Measurements from ENCODE around the gene ALG12.

DNA sequence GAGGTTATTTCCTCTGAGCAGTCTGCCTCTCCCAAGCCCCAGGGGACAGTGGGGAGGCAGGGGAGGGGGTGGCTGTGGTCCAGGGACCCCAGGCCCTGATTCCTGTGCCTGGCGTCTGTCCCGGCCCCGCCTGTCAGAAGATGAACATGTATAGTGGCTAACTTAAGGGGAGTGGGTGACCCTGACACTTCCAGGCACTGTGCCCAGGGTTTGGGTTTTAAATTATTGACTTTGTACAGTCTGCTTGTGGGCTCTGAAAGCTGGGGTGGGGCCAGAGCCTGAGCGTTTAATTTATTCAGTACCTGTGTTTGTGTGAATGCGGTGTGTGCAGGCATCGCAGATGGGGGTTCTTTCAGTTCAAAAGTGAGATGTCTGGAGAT lies 45.4 kb upstream of the ALG12 start:
- TF ChIP-seq, protein P1, sequence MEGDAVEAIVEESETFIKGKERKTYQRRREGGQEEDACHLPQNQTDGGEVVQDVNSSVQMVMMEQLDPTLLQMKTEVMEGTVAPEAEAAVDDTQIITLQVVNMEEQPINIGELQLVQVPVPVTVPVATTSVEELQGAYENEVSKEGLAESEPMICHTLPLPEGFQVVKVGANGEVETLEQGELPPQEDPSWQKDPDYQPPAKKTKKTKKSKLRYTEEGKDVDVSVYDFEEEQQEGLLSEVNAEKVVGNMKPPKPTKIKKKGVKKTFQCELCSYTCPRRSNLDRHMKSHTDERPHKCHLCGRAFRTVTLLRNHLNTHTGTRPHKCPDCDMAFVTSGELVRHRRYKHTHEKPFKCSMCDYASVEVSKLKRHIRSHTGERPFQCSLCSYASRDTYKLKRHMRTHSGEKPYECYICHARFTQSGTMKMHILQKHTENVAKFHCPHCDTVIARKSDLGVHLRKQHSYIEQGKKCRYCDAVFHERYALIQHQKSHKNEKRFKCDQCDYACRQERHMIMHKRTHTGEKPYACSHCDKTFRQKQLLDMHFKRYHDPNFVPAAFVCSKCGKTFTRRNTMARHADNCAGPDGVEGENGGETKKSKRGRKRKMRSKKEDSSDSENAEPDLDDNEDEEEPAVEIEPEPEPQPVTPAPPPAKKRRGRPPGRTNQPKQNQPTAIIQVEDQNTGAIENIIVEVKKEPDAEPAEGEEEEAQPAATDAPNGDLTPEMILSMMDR (IDR thresholded peaks at IDR 0.05): no peak
- no peak for TF ChIP-seq TEAD4 (CRISPR knock-in tag; IDR thresholded peaks at IDR 0.05)
- no peak for TF ChIP-seq MXD4 (CRISPR knock-in tag; IDR thresholded peaks at IDR 0.05; ENCODE audit: borderline replicate concordance)
- TF ChIP-seq NR2C2 (CRISPR knock-in tag; IDR thresholded peaks at IDR 0.05): no peak
- no peak for TF ChIP-seq RORB (CRISPR knock-in tag; IDR thresholded peaks at IDR 0.05)
- TF ChIP-seq, protein P2, sequence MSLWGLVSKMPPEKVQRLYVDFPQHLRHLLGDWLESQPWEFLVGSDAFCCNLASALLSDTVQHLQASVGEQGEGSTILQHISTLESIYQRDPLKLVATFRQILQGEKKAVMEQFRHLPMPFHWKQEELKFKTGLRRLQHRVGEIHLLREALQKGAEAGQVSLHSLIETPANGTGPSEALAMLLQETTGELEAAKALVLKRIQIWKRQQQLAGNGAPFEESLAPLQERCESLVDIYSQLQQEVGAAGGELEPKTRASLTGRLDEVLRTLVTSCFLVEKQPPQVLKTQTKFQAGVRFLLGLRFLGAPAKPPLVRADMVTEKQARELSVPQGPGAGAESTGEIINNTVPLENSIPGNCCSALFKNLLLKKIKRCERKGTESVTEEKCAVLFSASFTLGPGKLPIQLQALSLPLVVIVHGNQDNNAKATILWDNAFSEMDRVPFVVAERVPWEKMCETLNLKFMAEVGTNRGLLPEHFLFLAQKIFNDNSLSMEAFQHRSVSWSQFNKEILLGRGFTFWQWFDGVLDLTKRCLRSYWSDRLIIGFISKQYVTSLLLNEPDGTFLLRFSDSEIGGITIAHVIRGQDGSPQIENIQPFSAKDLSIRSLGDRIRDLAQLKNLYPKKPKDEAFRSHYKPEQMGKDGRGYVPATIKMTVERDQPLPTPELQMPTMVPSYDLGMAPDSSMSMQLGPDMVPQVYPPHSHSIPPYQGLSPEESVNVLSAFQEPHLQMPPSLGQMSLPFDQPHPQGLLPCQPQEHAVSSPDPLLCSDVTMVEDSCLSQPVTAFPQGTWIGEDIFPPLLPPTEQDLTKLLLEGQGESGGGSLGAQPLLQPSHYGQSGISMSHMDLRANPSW (CRISPR knock-in tag; conservative IDR thresholded peaks at IDR 0.05; ENCODE audit: low read depth): no peak
- TF ChIP-seq, protein P3, sequence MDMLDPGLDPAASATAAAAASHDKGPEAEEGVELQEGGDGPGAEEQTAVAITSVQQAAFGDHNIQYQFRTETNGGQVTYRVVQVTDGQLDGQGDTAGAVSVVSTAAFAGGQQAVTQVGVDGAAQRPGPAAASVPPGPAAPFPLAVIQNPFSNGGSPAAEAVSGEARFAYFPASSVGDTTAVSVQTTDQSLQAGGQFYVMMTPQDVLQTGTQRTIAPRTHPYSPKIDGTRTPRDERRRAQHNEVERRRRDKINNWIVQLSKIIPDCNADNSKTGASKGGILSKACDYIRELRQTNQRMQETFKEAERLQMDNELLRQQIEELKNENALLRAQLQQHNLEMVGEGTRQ (CRISPR knock-in tag; IDR thresholded peaks at IDR 0.05): no peak
- TF ChIP-seq JUN (CRISPR knock-in tag; IDR thresholded peaks at IDR 0.05): no peak
- TF ChIP-seq, protein P4, sequence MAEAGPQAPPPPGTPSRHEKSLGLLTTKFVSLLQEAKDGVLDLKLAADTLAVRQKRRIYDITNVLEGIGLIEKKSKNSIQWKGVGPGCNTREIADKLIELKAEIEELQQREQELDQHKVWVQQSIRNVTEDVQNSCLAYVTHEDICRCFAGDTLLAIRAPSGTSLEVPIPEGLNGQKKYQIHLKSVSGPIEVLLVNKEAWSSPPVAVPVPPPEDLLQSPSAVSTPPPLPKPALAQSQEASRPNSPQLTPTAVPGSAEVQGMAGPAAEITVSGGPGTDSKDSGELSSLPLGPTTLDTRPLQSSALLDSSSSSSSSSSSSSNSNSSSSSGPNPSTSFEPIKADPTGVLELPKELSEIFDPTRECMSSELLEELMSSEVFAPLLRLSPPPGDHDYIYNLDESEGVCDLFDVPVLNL (CRISPR knock-in tag; IDR thresholded peaks at IDR 0.05; ENCODE audit: borderline replicate concordance, low read depth): no peak
- TF ChIP-seq ZNF121 (CRISPR knock-in tag; IDR thresholded peaks at IDR 0.05): no peak

Data from WTC11 (cell line).